ENCODE results near the gene PROZ.

Gene PROZ

DNA sequence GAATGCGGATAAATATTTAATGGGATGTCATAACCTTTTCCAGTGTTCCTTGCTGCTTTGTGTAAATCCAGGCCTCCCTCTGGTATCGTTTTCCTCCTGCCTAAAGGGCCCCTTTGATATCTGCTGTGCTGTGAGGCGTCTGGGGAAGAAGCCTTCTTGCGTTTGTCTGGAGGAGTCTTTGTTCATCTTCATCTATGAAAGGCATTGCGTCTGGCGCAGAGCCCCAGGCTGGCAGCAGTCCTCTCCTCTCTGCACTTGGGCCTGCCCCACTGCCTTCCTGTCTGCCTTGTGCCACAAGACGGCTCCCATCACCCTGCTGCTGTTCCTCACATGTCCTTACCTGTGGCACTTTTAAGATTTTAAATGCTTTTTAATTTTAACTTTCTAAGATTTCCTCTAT lies 9.8 kb downstream of the PROZ start:
- Histone ChIP-seq H3K9me3 (replicated peaks; ENCODE audit: insufficient read depth, low read length) (no peaks in the 10 kb centered on the region), H3K27ac (ENCODE audit: low read length) (no peak overlapping the region), H3K27me3 (replicated peaks; ENCODE audit: insufficient read depth, low read length) (peaks cover 5% of the 10 kb centered on the region), H3K36me3 (replicated peaks; ENCODE audit: insufficient read depth, low read length) (no peaks in the 10 kb centered on the region), H2AFZ (ENCODE audit: low read length) (no peak overlapping the region), H3K9ac (ENCODE audit: low read length) (no peak overlapping the region), H3F3A (ENCODE audit: insufficient read depth, low read length) (no peaks in the 10 kb centered on the region), H3K9me2 (replicated peaks; ENCODE audit: insufficient read depth, low read length) (no peaks in the 10 kb centered on the region), H3K4me2 (ENCODE audit: low read depth, low read length) (no peak overlapping the region), H3K79me2 (ENCODE audit: low read length) (no peaks in the 10 kb centered on the region), H3K4me3 (ENCODE audit: low read length) (no peak overlapping the region), H4K20me1 (ENCODE audit: insufficient read depth, low read length) (no peaks in the 10 kb centered on the region), H3K4me1 (ENCODE audit: low read length) (no peaks in the 10 kb centered on the region)
- DNase-seq: no peak
- no peak for TF ChIP-seq EZH2 (optimal IDR thresholded peaks at IDR 0.05; ENCODE audit: low read depth, low read length)
- TF ChIP-seq, protein P1, sequence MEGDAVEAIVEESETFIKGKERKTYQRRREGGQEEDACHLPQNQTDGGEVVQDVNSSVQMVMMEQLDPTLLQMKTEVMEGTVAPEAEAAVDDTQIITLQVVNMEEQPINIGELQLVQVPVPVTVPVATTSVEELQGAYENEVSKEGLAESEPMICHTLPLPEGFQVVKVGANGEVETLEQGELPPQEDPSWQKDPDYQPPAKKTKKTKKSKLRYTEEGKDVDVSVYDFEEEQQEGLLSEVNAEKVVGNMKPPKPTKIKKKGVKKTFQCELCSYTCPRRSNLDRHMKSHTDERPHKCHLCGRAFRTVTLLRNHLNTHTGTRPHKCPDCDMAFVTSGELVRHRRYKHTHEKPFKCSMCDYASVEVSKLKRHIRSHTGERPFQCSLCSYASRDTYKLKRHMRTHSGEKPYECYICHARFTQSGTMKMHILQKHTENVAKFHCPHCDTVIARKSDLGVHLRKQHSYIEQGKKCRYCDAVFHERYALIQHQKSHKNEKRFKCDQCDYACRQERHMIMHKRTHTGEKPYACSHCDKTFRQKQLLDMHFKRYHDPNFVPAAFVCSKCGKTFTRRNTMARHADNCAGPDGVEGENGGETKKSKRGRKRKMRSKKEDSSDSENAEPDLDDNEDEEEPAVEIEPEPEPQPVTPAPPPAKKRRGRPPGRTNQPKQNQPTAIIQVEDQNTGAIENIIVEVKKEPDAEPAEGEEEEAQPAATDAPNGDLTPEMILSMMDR (IDR thresholded peaks at IDR 0.05; ENCODE audit: low read length): no peak
- no peak for TF ChIP-seq EZH2phosphoT487 (IDR thresholded peaks at IDR 0.05; ENCODE audit: low read length)

DNA sequence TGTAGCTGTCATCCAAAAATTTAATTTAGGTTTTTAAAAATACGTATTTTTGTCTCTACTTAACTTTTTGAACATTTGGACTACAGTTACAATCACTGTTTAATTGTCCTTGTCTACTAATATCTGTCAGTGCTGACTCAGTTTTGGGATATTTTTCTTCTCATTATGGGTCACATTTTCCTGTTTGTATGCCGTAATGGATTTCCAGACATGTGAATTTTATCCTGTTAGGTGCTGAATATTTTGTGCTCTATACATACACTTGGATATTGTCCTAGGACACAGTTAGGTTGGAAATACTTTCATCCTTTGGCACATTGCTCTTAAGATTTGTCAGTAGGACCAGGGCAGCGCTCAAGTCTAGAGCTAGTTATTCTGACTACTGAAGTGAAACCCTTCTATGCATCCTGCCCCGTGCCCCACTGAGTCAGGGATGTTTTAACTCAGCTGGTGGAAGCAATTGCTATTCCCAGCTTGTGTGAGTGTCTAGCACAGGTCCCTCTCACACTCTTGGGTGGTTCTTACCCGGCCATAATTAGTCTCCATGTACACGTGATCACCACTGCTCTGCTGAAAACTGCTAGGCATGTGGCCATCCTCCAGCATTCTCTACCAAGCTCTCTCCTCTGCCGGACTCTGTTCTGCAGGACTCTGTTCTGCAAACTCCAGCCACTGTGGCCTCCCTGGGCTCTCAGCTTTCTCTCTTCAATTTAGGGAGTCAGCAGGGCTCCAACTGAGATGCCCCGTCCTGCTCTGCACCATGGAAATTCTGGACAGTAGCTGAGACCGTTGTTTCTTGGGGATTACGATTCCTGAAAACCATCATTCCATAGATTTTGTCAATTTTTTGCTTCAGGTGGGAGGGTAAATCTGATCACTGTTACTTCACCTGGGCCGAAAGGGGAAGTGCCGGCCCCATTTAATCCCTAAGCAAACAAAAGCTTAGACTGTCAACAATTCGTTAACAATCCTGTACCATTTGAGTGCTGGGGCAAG lies 11.1 kb downstream of the PROZ start:
- H3K79me2 ChIP-seq (ENCODE audit: low read length): no peaks in the 10 kb centered on the region
- H3K27ac ChIP-seq (ENCODE audit: low read length): no peak overlapping the region
- TF ChIP-seq, protein P1 (IDR thresholded peaks at IDR 0.05; ENCODE audit: low read length): no peak
- TF ChIP-seq EZH2 (optimal IDR thresholded peaks at IDR 0.05; ENCODE audit: low read depth, low read length) (no peak), EZH2phosphoT487 (IDR thresholded peaks at IDR 0.05; ENCODE audit: low read length) (no peak)
- no peaks in the 10 kb centered on the region for H4K20me1 ChIP-seq (ENCODE audit: insufficient read depth, low read length)
- H3K4me3 ChIP-seq (ENCODE audit: low read length): no peak overlapping the region
- H3F3A ChIP-seq (ENCODE audit: insufficient read depth, low read length): no peaks in the 10 kb centered on the region
- H2AFZ ChIP-seq (ENCODE audit: low read length): no peak overlapping the region
- H3K9me2 ChIP-seq (replicated peaks; ENCODE audit: insufficient read depth, low read length): no peaks in the 10 kb centered on the region
- no peak for DNase-seq
- no peak overlapping the region for H3K4me2 ChIP-seq (ENCODE audit: low read depth, low read length)
- no peaks in the 10 kb centered on the region for H3K27me3 ChIP-seq (replicated peaks; ENCODE audit: insufficient read depth, low read length)
- no peaks in the 10 kb centered on the region for H3K4me1 ChIP-seq (ENCODE audit: low read length)
- H3K9ac ChIP-seq (ENCODE audit: low read length): no peak overlapping the region
- no peaks in the 10 kb centered on the region for H3K9me3 ChIP-seq (replicated peaks; ENCODE audit: insufficient read depth, low read length)
- H3K36me3 ChIP-seq (replicated peaks; ENCODE audit: insufficient read depth, low read length): no peaks in the 10 kb centered on the region

- DNase-seq: no peak
- no peak overlapping the region for H3K4me3 ChIP-seq (ENCODE audit: low read length)
- no peaks in the 10 kb centered on the region for H3K9me2 ChIP-seq (replicated peaks; ENCODE audit: insufficient read depth, low read length)
- no peaks in the 10 kb centered on the region for H3K79me2 ChIP-seq (ENCODE audit: low read length)
- no peaks in the 10 kb centered on the region for H4K20me1 ChIP-seq (ENCODE audit: insufficient read depth, low read length)
- H3K27me3 ChIP-seq (replicated peaks; ENCODE audit: insufficient read depth, low read length): no peaks in the 10 kb centered on the region
- no peak overlapping the region for H2AFZ ChIP-seq (ENCODE audit: low read length)
- H3K4me1 ChIP-seq (ENCODE audit: low read length): no peaks in the 10 kb centered on the region
- H3K9me3 ChIP-seq (replicated peaks; ENCODE audit: insufficient read depth, low read length): no peaks in the 10 kb centered on the region
- no peak overlapping the region for H3K9ac ChIP-seq (ENCODE audit: low read length)
- H3K36me3 ChIP-seq (replicated peaks; ENCODE audit: insufficient read depth, low read length): 0 out of 2 replicates have a peak, but pooled peaks cover 3% of the 10 kb centered on the region
- H3F3A ChIP-seq (ENCODE audit: insufficient read depth, low read length): no peaks in the 10 kb centered on the region
- H3K27ac ChIP-seq (ENCODE audit: low read length): no peak overlapping the region
- TF ChIP-seq EZH2phosphoT487 (IDR thresholded peaks at IDR 0.05; ENCODE audit: low read length) (no peak), EZH2 (optimal IDR thresholded peaks at IDR 0.05; ENCODE audit: low read depth, low read length) (no peak)
- TF ChIP-seq, protein P1 (IDR thresholded peaks at IDR 0.05; ENCODE audit: low read length): no peak
- H3K4me2 ChIP-seq (ENCODE audit: low read depth, low read length): no peak overlapping the region
These were observed 12.1 kb downstream of the PROZ start for GRCh38 chr13:113170511-113170910.

All from MM.1S (cell line).